ENCODE data around the gene DYNLL2.
"Not testable (repeated sequence)": the region's sequence is repeated elsewhere in the genome, so short reads cannot be mapped to it uniquely, and the experiment has no call there.

Gene DYNLL2

DNA sequence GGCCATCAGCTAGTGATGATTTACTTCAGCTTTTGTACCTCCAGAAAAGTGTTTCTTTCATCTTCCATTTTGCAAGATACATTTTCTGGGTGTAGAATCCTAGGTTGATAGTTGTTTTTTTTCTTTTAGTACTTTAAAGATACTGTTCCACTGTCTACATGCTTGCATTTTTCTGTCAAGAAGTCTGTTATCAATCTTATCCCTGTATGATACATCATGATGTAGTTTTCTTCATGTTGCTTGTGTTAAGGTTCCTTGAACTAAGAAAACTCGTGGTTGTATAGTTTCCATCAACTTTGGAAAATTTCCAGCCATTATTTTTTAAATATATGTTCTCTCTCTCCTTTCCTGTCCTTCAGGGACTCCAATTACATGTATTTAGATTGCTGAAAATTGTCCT lies 24.1 kb downstream of the DYNLL2 start:
- no peak for DNase-seq

DNA sequence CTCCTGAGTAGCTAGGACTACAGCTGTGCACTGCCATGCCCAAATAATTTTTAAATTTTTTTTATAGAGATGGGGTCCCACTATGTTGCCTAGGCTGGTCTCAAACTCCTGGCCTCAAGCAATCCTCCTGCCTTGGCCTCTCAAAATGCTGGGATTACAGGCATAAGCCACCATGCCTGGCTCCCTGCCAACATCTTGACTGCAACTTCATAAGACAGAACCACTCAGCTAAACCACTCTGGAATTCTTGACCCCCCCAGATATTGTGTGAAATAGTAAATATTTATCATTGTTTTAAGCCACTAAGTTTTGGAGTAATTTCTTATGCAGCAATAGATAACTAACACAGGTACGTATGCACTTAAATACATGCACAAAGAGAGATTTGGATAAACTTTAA lies 26.0 kb downstream of the DYNLL2 start:
- no peak for DNase-seq

DNA sequence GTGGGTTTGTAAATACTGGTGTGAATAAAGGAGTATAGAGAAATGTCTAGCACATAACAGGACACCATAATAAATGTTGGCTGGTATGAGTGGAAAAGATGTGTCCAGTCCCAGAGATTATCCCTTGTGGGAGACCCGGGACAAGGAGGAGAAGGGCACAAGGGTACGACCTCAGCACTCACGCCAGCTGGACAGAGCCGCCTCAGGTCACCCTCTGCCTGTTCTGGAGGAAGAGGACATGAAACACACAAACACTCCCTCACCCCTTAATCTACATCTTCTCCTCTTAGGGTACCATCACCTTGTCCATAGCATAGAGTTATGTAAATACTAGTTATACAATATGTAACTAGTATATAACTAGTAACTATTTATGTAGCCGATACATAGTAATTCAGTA lies 26.8 kb downstream of the DYNLL2 start:
- no peak for DNase-seq

DNA sequence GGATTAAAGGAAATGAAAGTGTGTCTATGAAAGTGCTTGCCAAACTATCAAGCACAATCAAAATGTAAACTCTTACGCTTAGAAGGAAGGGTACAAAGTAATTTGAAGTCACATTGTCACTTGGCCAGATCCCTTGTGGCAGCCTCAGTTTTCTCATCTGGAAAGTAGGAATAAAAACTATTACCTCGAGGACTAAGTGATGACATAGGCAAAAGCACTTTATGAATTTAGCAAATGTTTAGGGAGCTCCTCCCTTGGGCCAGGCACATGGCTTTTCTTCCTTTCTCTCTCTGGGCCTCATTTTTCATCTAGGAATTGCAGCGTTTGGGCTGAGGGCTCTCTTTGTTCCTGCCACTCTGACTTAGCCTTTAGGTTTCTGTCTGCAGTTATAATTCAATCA lies 28.5 kb downstream of the DYNLL2 start:
- DNase-seq, result no peak

DNA sequence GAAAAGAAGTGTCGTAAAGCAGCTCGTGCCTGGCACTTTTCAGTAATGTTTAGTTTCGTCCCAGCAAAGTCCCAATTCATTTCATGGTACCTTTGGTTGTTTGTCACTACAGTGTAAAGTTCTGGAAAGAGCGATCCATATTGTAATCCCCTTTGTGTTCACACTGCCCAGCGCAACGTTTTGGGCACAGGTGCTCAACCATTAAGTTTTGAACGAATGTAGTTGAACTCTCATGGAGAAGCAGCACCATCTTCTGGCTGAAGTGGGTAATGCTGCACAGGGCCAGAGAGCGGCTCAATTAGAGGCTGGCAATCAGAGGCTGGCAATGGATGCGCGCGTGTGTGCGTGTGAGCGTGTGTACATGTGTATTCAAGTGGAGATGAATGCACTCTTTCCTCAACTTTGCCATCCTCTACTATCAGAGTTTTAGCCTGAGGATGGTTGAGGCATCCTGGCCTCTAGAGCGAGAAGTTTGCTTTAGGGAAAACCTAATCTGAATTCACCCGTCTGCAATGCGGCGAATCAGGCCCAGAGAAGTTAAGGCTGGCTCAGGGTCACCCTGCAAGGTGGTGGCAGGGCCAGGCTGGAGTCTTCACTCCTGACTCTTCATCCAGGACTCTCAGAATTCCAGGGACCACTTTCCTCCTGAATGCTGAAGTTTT lies 29.9 kb downstream of the DYNLL2 start:
- peak; percentile 86 for DNase-seq

DNA sequence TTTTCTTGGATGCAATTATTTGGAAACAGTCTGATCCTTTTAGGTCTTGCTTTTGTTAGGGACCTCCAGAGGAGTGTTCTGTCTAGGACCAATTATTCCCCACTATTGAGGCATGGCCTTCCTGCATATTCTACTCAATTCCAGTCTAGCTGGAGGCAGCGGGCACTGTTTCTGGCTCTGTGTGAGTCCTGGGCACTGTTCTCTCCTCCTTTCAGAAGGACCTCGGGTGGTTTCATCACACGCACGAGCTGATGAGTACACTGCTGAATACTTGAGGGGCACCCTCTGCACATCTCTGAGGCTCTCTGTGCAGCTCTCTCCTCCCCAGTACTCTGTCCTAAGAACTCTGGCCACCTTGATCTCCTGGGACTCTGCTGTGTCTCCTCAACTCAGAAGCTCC lies 30.7 kb downstream of the DYNLL2 start:
- DNase-seq, result no peak

DNA sequence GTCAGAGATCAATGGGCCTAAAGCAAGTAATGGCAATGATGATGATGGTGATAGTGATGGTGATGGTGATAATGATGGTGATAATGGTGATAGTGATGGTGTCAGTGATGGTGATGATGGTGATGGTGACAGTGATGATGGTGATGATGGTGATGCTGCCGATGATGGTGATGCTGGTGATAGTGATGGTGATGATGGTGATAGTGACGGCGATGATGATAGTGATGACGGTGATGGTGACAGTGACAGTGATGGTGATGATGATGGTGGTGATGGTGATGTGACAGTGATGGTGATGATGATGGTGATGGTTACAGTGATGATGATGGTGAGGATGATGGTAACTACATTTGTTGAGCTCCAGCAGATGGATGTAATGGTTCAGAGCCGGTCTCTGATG lies 34.2 kb downstream of the DYNLL2 start:
- DNase-seq, result no peak

DNA sequence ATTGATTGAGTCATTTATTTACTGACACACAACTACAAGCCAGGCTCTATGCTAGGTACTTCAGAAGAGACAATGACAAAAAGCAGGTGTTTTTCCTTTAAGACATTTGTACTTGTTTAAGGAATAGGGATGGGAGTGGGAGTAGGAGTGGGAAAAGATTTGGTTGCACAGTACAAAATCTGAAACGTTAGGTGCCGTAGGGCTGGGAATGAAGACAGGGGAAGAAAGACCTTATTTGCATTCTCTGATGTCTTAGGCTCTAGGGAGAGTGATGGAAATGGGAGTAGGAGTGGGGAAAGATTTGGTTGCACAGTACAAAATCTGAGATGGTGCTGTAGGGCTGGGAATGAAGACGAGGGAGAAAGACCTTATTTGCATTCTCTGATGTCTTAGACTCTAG lies 36.3 kb downstream of the DYNLL2 start:
- DNase-seq, result no peak

DNA sequence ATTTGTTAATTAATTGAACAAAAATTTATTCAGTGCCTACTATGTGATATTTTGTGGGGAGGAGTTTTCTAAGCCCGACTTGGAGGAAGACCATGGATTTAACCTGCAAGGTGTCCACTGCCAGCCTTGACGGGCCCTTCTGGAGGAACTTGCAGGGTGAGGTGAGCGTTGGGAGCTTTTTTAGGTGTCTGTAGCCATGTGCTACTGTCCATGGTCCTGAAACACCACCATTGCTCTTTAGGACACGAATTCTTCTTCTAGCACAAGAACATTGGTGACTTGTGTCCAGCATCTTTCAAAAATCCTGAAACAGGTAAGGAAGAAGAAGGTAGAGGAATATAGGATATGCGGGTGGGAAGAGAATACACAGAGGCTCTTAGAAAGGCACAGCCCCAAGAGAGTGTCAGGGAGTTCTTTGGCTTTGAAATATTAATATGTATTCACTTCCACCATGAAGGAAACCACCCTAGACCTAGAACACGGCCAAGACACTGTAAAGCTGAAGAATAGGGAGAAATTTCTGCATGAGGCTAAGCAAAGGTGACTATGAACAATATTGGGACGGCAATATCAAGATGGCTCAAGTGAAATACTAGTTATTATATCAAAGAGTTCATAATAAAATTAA lies 37.1 kb downstream of the DYNLL2 start:
- DNase-seq, result peak; percentile 68

DNA sequence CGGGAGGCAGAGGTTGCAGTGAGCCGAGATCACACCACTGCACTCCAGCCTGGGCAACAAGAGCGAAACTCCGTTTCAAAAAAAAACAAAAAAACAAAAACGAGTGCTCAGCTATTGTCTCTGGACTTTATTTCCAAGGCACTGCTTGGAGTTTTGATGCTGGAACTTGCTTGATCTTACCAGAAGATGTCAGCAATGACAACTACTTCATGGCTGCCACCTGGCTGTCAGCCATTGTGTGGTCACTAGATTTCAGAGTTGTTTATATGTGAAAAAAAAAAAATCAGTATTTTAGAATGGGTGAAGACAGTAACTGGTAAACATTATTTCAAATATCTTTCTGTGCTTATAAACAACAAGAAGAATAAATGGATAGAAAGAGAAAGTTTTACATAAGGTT lies 38.7 kb downstream of the DYNLL2 start:
- peak; percentile 59 for DNase-seq

DNA sequence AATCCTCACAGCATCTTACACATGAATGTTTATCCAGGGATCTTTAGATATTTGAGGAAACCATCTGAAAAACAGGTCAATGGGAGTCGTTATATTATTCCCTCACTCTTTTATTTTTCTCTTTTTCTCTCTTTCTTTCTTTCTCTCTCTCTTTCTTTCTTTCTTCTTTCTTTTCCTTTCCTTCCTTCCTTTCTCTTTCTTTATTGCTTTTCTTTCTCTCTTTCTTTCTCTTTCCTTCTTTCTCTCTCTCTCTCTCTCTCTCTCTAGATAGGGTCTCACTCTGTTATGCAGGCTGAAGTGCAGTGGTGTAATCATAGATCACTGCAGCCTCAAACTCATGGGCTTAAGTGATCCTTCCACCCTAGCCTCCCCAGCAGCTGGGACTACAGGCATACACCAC lies 44.6 kb downstream of the DYNLL2 start:
- no peak for DNase-seq

DNA sequence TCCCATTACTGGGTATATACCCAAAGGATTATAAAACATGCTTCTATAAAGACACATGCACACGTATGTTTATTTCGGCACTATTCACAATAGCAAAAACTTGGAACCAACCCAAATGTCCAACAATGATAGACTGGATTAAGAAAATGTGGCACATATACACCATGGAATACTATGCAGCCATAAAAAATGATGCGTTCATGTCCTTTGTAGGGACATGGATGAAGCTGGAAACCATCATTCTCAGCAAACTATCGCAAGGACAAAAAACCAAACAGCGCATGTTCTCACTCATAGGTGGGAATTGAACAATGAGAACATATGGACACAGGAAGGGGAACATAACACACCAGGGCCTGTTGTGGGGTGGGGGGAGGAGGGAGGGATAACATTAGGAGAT lies 49.5 kb downstream of the DYNLL2 start:
- DNase-seq, result not testable (repeated sequence)

DNA sequence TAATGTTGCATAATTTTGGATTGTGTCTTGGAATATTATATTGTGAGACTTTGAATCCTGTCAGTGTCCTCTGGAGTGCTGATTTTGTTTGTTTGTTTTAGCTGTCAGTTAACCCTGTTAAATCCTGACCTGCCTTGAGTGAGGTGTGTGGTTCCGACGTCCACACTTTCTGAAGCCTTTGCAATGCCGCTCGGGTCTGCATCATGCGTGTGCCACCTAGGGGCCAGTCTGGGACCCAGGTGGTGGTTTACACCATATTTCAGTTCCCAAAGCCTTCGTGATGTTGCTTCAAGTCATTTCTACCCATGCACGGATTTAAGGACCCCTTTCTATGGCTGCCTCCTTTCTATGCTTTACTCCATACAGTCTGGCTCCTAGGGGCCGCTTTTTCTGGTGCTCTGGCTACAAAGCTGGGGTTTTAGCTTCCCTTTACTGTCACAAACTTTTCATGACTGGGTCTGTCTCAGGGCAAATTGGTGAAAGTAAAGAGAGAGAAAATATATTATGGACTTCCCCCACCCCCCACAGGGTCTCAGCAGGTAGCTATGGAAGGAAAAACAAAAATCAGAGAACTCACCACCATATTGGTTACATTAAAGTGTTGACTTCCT lies 53.6 kb downstream of the DYNLL2 start:
- no peak for DNase-seq

DNA sequence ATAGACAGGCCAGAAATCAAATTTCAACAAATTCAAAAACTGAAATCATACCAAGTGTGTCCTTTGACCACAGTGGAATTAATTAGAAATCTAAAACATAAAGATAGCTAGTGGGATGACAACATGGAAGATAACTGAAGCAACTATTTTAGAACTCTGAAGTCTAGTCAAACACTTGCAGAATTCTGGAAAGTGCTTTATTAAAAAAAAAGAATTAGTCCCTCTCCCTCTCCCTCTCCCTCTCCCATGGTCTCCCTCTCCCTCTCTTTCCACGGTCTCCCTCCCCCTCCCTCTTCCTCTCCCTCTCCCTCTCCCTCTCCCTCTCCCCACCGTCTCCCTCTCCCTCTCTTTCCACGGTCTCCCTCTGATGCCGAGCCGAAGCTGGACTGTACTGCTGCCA lies 58.3 kb downstream of the DYNLL2 start:
- DNase-seq, result no peak

DNA sequence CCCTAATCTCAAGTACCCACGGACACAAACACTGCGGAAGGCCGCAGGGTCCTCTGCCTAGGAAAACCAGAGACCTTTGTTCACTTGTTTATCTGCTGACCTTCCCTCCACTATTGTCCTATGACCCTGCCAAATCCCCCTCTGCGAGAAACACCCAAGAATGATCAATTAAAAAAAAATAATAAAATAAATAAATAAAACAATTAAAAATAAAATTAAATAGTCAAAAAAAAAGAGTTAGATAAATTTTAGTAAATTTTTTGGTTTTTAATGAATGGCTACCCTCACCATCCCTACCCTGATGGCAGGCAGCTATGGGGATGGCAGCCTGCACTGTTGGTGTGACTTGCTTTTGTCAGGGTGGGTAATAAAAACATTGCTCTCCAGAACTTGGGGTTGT lies 60.1 kb downstream of the DYNLL2 start:
- DNase-seq, result not testable (repeated sequence)

DNA sequence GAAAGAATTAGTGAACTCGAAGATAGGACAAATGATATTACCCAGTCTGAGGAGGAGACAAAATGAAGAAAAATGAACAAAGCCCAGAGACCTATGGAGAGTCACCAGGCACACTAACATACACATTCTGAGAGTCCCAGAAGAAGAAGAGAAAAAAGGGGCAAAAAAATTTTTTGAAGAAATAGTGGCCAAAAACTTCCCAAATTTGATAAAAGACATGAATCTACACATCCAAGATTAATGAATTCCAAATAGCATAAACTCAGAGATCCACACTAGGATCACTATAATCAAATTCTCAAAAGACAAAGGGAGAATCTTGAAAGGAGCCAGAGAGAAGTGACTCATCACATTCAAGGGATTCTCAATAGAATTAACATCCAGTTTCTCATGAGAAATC lies 61.6 kb downstream of the DYNLL2 start:
- no peak for DNase-seq

Data from CD4-positive, alpha-beta T cell treated with Interleukin-17A for 4 hours (primary cell).